Measurements from ENCODE around the gene PLD6.

DNA sequence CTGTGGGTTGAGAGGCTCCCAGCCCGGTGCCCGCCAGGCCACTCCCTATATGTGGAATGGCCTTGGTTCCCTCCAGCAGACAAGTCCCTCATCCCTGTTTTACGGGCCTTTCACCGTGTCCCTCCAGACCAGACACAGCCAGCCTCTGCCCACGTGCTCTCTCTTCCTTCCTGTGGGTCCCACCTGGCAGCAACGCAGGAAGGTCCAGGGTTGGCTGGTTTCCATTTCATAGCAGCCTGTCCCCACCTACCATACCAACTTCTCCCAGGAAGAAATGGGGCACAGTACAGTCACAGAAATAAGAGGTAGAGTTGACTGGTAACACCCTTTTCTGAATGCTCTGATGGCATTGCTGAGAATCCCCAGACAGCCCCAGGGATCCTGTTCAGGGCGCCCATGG lies 34.9 kb downstream of the PLD6 start:
- TF ChIP-seq, protein P1, sequence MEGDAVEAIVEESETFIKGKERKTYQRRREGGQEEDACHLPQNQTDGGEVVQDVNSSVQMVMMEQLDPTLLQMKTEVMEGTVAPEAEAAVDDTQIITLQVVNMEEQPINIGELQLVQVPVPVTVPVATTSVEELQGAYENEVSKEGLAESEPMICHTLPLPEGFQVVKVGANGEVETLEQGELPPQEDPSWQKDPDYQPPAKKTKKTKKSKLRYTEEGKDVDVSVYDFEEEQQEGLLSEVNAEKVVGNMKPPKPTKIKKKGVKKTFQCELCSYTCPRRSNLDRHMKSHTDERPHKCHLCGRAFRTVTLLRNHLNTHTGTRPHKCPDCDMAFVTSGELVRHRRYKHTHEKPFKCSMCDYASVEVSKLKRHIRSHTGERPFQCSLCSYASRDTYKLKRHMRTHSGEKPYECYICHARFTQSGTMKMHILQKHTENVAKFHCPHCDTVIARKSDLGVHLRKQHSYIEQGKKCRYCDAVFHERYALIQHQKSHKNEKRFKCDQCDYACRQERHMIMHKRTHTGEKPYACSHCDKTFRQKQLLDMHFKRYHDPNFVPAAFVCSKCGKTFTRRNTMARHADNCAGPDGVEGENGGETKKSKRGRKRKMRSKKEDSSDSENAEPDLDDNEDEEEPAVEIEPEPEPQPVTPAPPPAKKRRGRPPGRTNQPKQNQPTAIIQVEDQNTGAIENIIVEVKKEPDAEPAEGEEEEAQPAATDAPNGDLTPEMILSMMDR (IDR thresholded peaks at IDR 0.05): no peak
- TF ChIP-seq, protein P2, sequence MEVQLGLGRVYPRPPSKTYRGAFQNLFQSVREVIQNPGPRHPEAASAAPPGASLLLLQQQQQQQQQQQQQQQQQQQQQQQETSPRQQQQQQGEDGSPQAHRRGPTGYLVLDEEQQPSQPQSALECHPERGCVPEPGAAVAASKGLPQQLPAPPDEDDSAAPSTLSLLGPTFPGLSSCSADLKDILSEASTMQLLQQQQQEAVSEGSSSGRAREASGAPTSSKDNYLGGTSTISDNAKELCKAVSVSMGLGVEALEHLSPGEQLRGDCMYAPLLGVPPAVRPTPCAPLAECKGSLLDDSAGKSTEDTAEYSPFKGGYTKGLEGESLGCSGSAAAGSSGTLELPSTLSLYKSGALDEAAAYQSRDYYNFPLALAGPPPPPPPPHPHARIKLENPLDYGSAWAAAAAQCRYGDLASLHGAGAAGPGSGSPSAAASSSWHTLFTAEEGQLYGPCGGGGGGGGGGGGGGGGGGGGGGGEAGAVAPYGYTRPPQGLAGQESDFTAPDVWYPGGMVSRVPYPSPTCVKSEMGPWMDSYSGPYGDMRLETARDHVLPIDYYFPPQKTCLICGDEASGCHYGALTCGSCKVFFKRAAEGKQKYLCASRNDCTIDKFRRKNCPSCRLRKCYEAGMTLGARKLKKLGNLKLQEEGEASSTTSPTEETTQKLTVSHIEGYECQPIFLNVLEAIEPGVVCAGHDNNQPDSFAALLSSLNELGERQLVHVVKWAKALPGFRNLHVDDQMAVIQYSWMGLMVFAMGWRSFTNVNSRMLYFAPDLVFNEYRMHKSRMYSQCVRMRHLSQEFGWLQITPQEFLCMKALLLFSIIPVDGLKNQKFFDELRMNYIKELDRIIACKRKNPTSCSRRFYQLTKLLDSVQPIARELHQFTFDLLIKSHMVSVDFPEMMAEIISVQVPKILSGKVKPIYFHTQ (CRISPR knock-in tag; IDR thresholded peaks at IDR 0.05): no peak
- TF ChIP-seq SMAD3 (CRISPR knock-in tag; IDR thresholded peaks at IDR 0.05; ENCODE audit: borderline replicate concordance) (no peak), ETV6 (CRISPR knock-in tag; IDR thresholded peaks at IDR 0.05) (no peak), CBFB (CRISPR knock-in tag; IDR thresholded peaks at IDR 0.05; ENCODE audit: low read depth) (no peak), SP1 (CRISPR knock-in tag; conservative IDR thresholded peaks at IDR 0.05) (no peak), ZNF263 (CRISPR knock-in tag; IDR thresholded peaks at IDR 0.05; ENCODE audit: low read depth) (no peak), FOXJ3 (CRISPR knock-in tag; IDR thresholded peaks at IDR 0.05; ENCODE audit: borderline replicate concordance) (no peak)
- TF ChIP-seq, protein P3, sequence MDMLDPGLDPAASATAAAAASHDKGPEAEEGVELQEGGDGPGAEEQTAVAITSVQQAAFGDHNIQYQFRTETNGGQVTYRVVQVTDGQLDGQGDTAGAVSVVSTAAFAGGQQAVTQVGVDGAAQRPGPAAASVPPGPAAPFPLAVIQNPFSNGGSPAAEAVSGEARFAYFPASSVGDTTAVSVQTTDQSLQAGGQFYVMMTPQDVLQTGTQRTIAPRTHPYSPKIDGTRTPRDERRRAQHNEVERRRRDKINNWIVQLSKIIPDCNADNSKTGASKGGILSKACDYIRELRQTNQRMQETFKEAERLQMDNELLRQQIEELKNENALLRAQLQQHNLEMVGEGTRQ (CRISPR knock-in tag; IDR thresholded peaks at IDR 0.05): no peak
- TF ChIP-seq, protein P4, sequence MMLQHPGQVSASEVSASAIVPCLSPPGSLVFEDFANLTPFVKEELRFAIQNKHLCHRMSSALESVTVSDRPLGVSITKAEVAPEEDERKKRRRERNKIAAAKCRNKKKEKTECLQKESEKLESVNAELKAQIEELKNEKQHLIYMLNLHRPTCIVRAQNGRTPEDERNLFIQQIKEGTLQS (CRISPR knock-in tag; conservative IDR thresholded peaks at IDR 0.05): no peak
- TF ChIP-seq, protein P5, sequence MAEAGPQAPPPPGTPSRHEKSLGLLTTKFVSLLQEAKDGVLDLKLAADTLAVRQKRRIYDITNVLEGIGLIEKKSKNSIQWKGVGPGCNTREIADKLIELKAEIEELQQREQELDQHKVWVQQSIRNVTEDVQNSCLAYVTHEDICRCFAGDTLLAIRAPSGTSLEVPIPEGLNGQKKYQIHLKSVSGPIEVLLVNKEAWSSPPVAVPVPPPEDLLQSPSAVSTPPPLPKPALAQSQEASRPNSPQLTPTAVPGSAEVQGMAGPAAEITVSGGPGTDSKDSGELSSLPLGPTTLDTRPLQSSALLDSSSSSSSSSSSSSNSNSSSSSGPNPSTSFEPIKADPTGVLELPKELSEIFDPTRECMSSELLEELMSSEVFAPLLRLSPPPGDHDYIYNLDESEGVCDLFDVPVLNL (CRISPR knock-in tag; IDR thresholded peaks at IDR 0.05; ENCODE audit: borderline replicate concordance, low read depth): no peak
- TF ChIP-seq, protein P6, sequence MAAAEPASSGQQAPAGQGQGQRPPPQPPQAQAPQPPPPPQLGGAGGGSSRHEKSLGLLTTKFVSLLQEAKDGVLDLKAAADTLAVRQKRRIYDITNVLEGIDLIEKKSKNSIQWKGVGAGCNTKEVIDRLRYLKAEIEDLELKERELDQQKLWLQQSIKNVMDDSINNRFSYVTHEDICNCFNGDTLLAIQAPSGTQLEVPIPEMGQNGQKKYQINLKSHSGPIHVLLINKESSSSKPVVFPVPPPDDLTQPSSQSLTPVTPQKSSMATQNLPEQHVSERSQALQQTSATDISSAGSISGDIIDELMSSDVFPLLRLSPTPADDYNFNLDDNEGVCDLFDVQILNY (CRISPR knock-in tag; IDR thresholded peaks at IDR 0.05): no peak

Measured in WTC11 (cell line).